Erythroblast (primary cell): ENCODE measurements around the gene PLA2G4D.

Source experiments
- GATA1 ChIP-seq: IDR thresholded peaks from 2 replicates; pipeline ENCODE4 v1.6.1; 2011; ENCODE audit warnings: low read depth, mild to moderate bottlenecking, control low read depth, low read length, moderate library complexity
- POLR2A ChIP-seq: IDR thresholded peaks from 2 replicates; pipeline ENCODE4 v1.6.1; 2011; ENCODE audit warnings: mild to moderate bottlenecking, low read length

- TF ChIP-seq POLR2A (no peak), GATA1 (no peak)
Measured at GRCh38 chr15:42070279-42070975, 23.9 kb downstream of the PLA2G4D start.
